ENCODE measurements around the gene SEZ6L2.
"Not testable (repeated sequence)": the region's sequence is repeated elsewhere in the genome, so short reads cannot be mapped to it uniquely, and the experiment has no call there.

Gene SEZ6L2

GRCh38 chr16:29899516-29900101 lies at the start of gene SEZ6L2:
Gene SEZ6L2, minus strand, starts transcription at chr16:29899550. Its CDS starts 531 bp downstream, at chr16:29899019.
- H3K36me3 ChIP-seq (ENCODE audit: control insufficient read depth in 1 of 2, insufficient read depth in 2 of 2, low read length in 2 of 2): no peaks in the 10 kb centered on the region
- H3K4me3 ChIP-seq (ENCODE audit: low read depth in 1 of 2, low read length in 2 of 2): peak within 1 kb of the TSS; percentile 63 to 65
- peaks cover 13% of the 10 kb centered on the region for H3K27me3 ChIP-seq (ENCODE audit: low read depth, low read length)
- H3K27ac ChIP-seq (ENCODE audit: low read length): no peak within 1 kb of the TSS
- no peaks in the 10 kb centered on the region for H3K9me3 ChIP-seq (ENCODE audit: control insufficient read depth in 1 of 2, low read length in 2 of 2)
- peaks cover 0 to 17% of the 10 kb centered on the region in 2 donors for H3K4me1 ChIP-seq (ENCODE audit: control insufficient read depth in 1 of 2, insufficient read depth in 2 of 2, low read length in 2 of 2)

- Histone ChIP-seq H3K27me3 (ENCODE audit: low read depth, low read length) (no peaks in the 10 kb centered on the region), H3K9me3 (ENCODE audit: control insufficient read depth in 1 of 2, low read length in 2 of 2) (no peaks in the 10 kb centered on the region), H3K4me3 (ENCODE audit: low read depth in 1 of 2, low read length in 2 of 2) (no peak overlapping the region)
Measured at GRCh38 chr16:29947897-29948296, 48.5 kb upstream of the SEZ6L2 start.

GRCh38 chr16:29943846-29944799 lies 44.8 kb upstream of the SEZ6L2 start:
- H3K27me3 ChIP-seq (ENCODE audit: low read depth, low read length): no peaks in the 10 kb centered on the region
- peaks cover 3 to 7% of the 10 kb centered on the region in 2 donors for H3K4me1 ChIP-seq (ENCODE audit: control insufficient read depth in 1 of 2, insufficient read depth in 2 of 2, low read length in 2 of 2)
- H3K36me3 ChIP-seq (ENCODE audit: control insufficient read depth in 1 of 2, insufficient read depth in 2 of 2, low read length in 2 of 2): no peaks in the 10 kb centered on the region
- H3K27ac ChIP-seq (ENCODE audit: low read length): peak overlapping the region; percentile 77
- no peaks in the 10 kb centered on the region for H3K9me3 ChIP-seq (ENCODE audit: control insufficient read depth in 1 of 2, low read length in 2 of 2)
- no peak overlapping the region for H3K4me3 ChIP-seq (ENCODE audit: low read depth in 1 of 2, low read length in 2 of 2)

More at GRCh38 chr16:29947897-29948296, 48.5 kb upstream of the SEZ6L2 start:
- Histone ChIP-seq H3K27ac (ENCODE audit: low read length) (no peak overlapping the region), H3K4me1 (ENCODE audit: control insufficient read depth in 1 of 2, insufficient read depth in 2 of 2, low read length in 2 of 2) (peaks cover 3 to 7% of the 10 kb centered on the region in 2 donors), H3K36me3 (ENCODE audit: control insufficient read depth in 1 of 2, insufficient read depth in 2 of 2, low read length in 2 of 2) (no peaks in the 10 kb centered on the region)

- H3K4me1 ChIP-seq (ENCODE audit: control insufficient read depth in 1 of 2, insufficient read depth in 2 of 2, low read length in 2 of 2): peaks cover 3 to 7% of the 10 kb centered on the region in 2 donors
- no peaks in the 10 kb centered on the region for H3K36me3 ChIP-seq (ENCODE audit: control insufficient read depth in 1 of 2, insufficient read depth in 2 of 2, low read length in 2 of 2)
- H3K27me3 ChIP-seq (ENCODE audit: low read depth, low read length): no peaks in the 10 kb centered on the region
- no peaks in the 10 kb centered on the region for H3K9me3 ChIP-seq (ENCODE audit: control insufficient read depth in 1 of 2, low read length in 2 of 2)
- no peak overlapping the region for H3K27ac ChIP-seq (ENCODE audit: low read length)
- no peak overlapping the region for H3K4me3 ChIP-seq (ENCODE audit: low read depth in 1 of 2, low read length in 2 of 2)
Measured at GRCh38 chr16:29940656-29941055, 41.3 kb upstream of the SEZ6L2 start.

- H3K27ac ChIP-seq (ENCODE audit: low read length); H3K27me3 ChIP-seq (ENCODE audit: low read depth, low read length); H3K36me3 ChIP-seq (ENCODE audit: control insufficient read depth in 1 of 2, insufficient read depth in 2 of 2, low read length in 2 of 2); H3K9me3 ChIP-seq (ENCODE audit: control insufficient read depth in 1 of 2, low read length in 2 of 2); H3K4me3 ChIP-seq (ENCODE audit: low read depth in 1 of 2, low read length in 2 of 2); H3K4me1 ChIP-seq (ENCODE audit: control insufficient read depth in 1 of 2, insufficient read depth in 2 of 2, low read length in 2 of 2): not testable (repeated sequence)
Measured at GRCh38 chr16:29931750-29932149, 32.4 kb upstream of the SEZ6L2 start.

- Histone ChIP-seq H3K27me3 (ENCODE audit: low read depth, low read length) (no peaks in the 10 kb centered on the region), H3K36me3 (ENCODE audit: control insufficient read depth in 1 of 2, insufficient read depth in 2 of 2, low read length in 2 of 2) (peaks cover 5 to 8% of the 10 kb centered on the region in 2 donors), H3K4me3 (ENCODE audit: low read depth in 1 of 2, low read length in 2 of 2) (peak overlapping the region; percentile 77 to 93), H3K9me3 (ENCODE audit: control insufficient read depth in 1 of 2, low read length in 2 of 2) (no peaks in the 10 kb centered on the region), H3K27ac (ENCODE audit: low read length) (peak overlapping the region; percentile 83), H3K4me1 (ENCODE audit: control insufficient read depth in 1 of 2, insufficient read depth in 2 of 2, low read length in 2 of 2) (peaks cover 6 to 16% of the 10 kb centered on the region in 2 donors)
Measured at GRCh38 chr16:29927070-29927905, 27.9 kb upstream of the SEZ6L2 start.

- Histone ChIP-seq H3K9me3 (ENCODE audit: control insufficient read depth in 1 of 2, low read length in 2 of 2) (no peaks in the 10 kb centered on the region), H3K36me3 (ENCODE audit: control insufficient read depth in 1 of 2, insufficient read depth in 2 of 2, low read length in 2 of 2) (peaks cover 9 to 12% of the 10 kb centered on the region in 2 donors), H3K4me3 (ENCODE audit: low read depth in 1 of 2, low read length in 2 of 2) (peak overlapping the region; percentile 77 to 93), H3K4me1 (ENCODE audit: control insufficient read depth in 1 of 2, insufficient read depth in 2 of 2, low read length in 2 of 2) (peaks cover 6 to 16% of the 10 kb centered on the region in 2 donors), H3K27me3 (ENCODE audit: low read depth, low read length) (no peaks in the 10 kb centered on the region), H3K27ac (ENCODE audit: low read length) (peak overlapping the region; percentile 83)
Measured at GRCh38 chr16:29926711-29927052, 27.3 kb upstream of the SEZ6L2 start.

- Histone ChIP-seq H3K9me3 (ENCODE audit: control insufficient read depth in 1 of 2, low read length in 2 of 2) (no peaks in the 10 kb centered on the region), H3K4me1 (ENCODE audit: control insufficient read depth in 1 of 2, insufficient read depth in 2 of 2, low read length in 2 of 2) (peaks cover 6 to 16% of the 10 kb centered on the region in 2 donors), H3K36me3 (ENCODE audit: control insufficient read depth in 1 of 2, insufficient read depth in 2 of 2, low read length in 2 of 2) (peaks cover 12 to 18% of the 10 kb centered on the region in 2 donors), H3K27ac (ENCODE audit: low read length) (peak within 1 kb of the TSS; percentile 83), H3K27me3 (ENCODE audit: low read depth, low read length) (no peaks in the 10 kb centered on the region), H3K4me3 (ENCODE audit: low read depth in 1 of 2, low read length in 2 of 2) (peak within 1 kb of the TSS; percentile 77 to 93)
Measured at GRCh38 chr16:29925781-29926710, 26.7 kb upstream of the SEZ6L2 start, which contains the start of gene KCTD13. Gene KCTD13, minus strand, starts transcription at chr16:29926226. Its CDS starts 193 bp downstream, at chr16:29926033.

GRCh38 chr16:29925105-29925756 lies 25.9 kb upstream of the SEZ6L2 start:
- no peak overlapping the region for H3K27ac ChIP-seq (ENCODE audit: low read length)
- no peaks in the 10 kb centered on the region for H3K9me3 ChIP-seq (ENCODE audit: control insufficient read depth in 1 of 2, low read length in 2 of 2)
- H3K4me1 ChIP-seq (ENCODE audit: control insufficient read depth in 1 of 2, insufficient read depth in 2 of 2, low read length in 2 of 2): peaks cover 6 to 16% of the 10 kb centered on the region in 2 donors
- peaks cover 20 to 26% of the 10 kb centered on the region in 2 donors for H3K36me3 ChIP-seq (ENCODE audit: control insufficient read depth in 1 of 2, insufficient read depth in 2 of 2, low read length in 2 of 2)
- H3K27me3 ChIP-seq (ENCODE audit: low read depth, low read length): no peaks in the 10 kb centered on the region
- H3K4me3 ChIP-seq (ENCODE audit: low read depth in 1 of 2, low read length in 2 of 2): peak overlapping the region; percentile 77 to 93

- Histone ChIP-seq H3K27me3 (ENCODE audit: low read depth, low read length) (no peaks in the 10 kb centered on the region), H3K27ac (ENCODE audit: low read length) (no peak overlapping the region), H3K4me1 (ENCODE audit: control insufficient read depth in 1 of 2, insufficient read depth in 2 of 2, low read length in 2 of 2) (peaks cover 6 to 16% of the 10 kb centered on the region in 2 donors), H3K36me3 (ENCODE audit: control insufficient read depth in 1 of 2, insufficient read depth in 2 of 2, low read length in 2 of 2) (peaks cover 20 to 37% of the 10 kb centered on the region in 2 donors), H3K4me3 (ENCODE audit: low read depth in 1 of 2, low read length in 2 of 2) (no peak overlapping the region), H3K9me3 (ENCODE audit: control insufficient read depth in 1 of 2, low read length in 2 of 2) (no peaks in the 10 kb centered on the region)
Measured at GRCh38 chr16:29922986-29923501, 23.7 kb upstream of the SEZ6L2 start.
